ENCODE data around the gene CSF1.
"Not testable (repeated sequence)": the region's sequence is repeated elsewhere in the genome, so short reads cannot be mapped to it uniquely, and the experiment has no call there.

CSF1 gene, protein sequence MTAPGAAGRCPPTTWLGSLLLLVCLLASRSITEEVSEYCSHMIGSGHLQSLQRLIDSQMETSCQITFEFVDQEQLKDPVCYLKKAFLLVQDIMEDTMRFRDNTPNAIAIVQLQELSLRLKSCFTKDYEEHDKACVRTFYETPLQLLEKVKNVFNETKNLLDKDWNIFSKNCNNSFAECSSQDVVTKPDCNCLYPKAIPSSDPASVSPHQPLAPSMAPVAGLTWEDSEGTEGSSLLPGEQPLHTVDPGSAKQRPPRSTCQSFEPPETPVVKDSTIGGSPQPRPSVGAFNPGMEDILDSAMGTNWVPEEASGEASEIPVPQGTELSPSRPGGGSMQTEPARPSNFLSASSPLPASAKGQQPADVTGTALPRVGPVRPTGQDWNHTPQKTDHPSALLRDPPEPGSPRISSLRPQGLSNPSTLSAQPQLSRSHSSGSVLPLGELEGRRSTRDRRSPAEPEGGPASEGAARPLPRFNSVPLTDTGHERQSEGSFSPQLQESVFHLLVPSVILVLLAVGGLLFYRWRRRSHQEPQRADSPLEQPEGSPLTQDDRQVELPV

DNA sequence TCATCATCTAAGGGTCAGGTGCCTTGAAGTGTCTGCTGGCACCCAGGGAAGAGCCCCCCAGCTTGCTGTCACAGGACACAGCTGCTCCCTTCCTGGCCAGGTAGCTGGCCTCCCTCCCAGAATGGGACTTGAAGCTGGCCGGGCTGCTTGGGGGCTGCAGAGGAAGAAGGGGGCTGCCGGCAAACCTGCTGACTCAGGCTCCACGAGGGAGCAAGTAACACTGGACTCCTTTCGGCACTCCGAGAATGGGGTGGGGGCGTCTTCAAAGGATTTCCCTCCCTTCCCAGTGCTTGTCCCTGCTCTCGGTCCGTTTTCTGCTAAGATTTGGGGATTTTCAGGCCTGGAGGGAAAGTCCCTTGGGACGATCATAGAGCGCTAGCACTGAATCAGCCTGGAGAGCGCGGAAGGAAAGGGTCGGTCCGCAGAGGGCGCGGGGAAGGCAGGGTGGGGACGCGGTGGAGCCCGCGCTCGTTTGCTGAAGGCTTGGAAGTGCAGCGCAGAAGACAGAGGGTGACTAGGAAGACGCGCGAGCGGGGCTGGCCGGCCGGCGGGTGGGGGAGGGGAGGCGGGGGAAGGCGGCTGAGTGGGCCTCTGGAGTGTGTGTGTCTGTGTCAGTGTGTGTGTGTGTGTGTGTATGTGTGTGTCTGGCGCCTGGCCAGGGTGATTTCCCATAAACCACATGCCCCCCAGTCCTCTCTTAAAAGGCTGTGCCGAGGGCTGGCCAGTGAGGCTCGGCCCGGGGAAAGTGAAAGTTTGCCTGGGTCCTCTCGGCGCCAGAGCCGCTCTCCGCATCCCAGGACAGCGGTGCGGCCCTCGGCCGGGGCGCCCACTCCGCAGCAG is at the start of gene CSF1:
Gene CSF1, plus strand, starts transcription at position 727 of the 840 bp plus-strand sequence. CDS start 175 bp downstream, outside the sequence.
- DNase-seq (ENCODE audit: low read depth): peak; percentile 64

DNA sequence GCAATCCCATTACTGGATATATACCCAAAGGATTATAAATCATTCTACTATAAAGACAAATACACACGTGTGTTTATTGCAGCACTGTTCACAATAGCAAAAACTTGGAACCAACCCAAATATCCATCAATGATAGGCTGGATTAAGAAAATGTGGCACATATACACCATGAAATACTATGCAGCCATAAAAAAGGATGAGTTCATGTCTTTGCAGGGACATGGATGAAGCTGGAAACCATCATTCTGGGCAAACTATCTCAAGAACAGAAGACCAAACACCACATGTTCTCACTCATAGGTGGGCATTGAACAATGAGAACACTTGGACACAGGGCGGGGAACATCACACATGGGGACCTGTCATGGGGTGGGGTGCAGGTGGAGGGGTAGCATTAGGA is 49.0 kb upstream of the CSF1 start:
- DNase-seq (ENCODE audit: low read depth): not testable (repeated sequence)

DNA sequence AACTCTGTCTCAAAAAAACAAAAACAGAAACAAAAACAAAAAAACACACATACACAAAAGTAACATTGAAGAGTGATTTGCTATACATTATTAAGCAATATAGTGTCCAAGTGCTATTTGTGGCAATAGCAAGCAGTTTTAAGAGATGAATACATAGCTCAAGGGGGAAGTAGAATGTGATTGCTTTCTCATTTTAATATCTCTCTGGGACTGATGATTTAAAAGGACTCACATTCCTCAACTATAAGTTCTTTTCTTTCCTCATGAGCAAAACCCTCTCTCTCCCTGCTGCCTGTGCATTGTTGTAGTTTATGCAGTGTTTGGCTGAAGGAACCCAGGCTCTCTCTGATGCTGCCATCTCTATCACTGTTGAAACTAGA is 47.0 kb upstream of the CSF1 start:
- no peak for DNase-seq (ENCODE audit: low read depth)

DNA sequence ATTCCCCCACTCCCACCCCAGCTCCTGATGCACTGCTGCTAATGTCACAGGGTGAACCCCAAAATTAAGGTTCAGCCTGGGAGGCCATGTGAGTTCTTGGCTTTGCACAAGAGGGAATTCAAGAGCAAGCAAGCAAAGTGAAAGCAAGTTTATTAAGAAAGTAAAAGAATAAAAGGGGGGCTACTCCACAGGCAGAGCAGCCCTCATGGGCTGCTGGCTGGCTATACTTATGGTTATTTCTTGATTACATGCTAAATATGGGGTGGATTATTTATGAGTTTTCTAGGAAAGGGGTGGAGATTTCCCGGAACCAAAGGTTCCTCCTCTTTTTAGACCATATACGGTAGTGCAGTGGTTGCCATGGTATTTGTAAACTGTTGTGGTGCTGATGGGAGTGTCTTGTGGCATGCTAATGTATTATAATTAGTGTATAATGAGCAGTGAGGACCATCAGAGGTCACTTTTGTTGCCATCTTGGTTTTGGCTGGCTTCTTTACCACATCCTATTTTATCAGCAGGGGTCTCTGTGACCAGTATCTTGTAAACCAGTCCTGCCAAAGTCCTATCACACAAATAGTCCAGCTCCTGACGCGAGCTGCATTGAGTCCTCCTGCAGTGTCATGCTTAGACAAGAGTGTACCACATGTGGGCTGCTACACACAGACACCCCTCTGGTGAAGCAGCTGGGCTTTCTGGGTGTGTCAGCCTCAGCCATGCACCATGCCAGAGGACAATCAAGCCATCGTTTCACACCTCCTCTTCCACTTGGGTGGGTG is 46.4 kb upstream of the CSF1 start:
- no peak for DNase-seq (ENCODE audit: low read depth)

DNA sequence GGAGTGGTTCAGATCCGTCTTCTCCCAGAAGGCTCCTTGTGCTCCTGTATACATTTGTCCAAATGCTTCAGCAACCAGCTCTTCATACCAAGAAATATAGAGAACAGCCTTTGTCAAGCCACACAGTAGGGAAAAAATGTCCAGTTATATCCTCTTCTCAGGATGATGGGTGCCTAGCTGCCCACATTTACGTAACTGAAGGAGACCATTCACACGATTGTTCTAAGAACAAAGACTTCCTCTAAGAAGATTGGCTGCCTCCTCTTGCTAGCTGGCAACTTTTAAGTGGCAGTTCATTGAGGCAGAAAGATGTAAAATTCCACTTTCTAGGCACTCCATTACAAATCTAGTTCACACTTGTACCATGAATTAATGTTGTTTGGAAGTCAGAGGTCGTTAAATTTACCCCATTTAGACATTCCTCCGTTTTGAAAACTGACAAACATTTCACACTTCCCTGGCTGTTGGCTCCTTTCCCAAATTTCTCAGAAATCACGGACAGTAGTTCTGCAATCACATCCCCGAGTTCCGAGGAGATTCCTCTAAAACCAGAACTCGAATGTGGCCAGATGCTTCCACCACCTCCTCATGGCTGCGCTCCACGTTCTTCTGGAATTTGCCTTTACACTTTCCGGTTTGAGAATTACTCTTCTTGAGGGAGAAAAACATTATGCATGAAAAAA is 45.6 kb upstream of the CSF1 start:
- DNase-seq (ENCODE audit: low read depth): no peak

DNA sequence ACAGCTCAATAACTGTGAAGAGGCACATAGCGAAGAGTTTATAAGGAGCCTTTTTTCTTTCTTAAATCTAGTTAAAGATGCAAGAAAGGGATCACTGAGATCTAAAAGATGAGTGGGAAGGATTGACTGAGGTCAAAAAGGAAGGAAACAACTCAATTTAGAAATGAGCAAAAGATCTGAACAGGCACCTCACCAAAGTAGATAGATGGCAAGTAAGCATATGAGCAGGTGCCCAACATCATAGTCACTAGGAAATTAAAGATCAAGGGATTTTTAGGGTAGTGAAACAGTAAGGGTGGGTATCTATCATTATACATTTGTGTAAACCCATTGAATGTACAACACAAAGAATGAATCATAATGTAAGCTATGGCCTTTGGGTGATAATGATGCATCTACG is 44.6 kb upstream of the CSF1 start:
- no peak for DNase-seq (ENCODE audit: low read depth)

DNA sequence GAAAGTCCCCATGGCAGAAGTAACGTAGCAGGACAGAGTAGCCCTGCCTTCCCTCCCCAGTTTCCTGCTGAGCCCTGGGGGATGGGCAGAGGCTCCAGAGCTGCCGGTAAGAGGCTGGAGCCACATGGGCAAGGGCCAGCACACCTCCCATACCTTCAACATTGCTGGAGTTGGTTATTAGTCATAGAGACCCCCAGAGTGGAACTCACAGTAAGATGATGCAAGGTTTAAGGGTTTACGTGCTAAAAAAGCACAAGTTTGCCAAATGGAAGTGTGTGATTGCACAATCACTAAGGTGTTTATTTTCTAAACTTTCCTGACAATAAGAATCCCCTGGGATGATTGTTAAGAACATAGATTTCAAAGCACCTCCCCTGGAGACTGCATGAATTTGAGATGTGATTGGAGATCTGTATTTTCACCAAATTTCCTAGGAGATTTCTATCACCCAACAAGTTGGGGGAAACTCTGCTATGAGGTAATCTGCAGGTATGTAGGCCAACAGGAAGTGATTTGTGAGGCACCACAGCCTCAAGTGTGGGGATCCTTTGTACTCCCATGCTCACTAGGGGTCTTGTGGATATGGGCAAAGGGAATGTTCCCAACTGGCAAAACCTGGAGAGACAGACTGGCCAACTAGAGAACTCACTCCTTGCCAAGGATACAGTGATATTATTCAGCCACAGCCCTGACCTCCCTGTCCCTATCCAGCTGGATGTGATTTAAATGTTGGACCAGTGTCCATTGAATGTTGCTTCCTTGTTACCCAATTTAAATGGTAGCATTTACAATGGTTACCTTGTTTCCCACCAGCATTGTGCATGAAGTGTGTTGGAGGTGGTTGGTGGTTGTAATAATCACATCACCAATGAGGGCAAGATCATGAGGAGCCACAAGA is 37.1 kb upstream of the CSF1 start:
- DNase-seq (ENCODE audit: low read depth): no peak

DNA sequence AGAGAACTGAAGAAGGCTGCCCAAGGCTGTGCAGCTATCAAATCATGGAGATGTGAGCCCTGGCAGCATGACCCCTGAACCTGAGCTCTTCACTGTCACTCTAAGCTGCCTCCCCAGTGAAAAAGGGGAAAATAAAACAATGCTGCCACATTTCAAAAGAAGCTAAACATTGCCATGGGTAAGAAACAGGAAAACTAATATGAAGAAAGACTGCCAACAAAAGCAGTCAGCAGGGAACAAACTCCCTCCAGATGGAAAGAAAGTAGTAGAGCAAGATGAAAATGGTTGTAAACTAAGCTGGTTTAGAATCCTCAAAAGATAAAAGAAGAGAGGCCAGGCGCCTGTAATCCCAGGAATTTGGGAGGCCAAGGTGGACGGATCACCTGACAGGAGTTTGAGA is 36.2 kb upstream of the CSF1 start:
- no peak for DNase-seq (ENCODE audit: low read depth)

DNA sequence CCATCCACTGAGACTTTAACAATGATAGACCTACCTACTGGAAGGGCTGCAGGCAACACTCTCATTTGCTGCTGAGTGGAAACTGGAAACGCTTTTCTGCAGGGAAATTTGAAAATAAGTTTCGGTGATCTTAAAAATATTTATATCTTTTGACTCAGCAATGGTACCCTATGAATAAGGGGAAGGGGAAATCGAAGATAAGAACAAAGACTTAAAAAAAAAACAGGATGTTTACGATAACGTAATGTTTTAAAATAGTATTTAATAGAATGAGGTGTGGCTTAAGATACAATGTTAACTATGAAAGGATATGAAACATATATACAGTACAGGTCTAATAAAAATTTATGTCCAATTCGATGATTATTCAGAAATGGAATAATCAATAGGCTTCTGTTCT is 34.8 kb upstream of the CSF1 start:
- DNase-seq (ENCODE audit: low read depth): no peak

DNA sequence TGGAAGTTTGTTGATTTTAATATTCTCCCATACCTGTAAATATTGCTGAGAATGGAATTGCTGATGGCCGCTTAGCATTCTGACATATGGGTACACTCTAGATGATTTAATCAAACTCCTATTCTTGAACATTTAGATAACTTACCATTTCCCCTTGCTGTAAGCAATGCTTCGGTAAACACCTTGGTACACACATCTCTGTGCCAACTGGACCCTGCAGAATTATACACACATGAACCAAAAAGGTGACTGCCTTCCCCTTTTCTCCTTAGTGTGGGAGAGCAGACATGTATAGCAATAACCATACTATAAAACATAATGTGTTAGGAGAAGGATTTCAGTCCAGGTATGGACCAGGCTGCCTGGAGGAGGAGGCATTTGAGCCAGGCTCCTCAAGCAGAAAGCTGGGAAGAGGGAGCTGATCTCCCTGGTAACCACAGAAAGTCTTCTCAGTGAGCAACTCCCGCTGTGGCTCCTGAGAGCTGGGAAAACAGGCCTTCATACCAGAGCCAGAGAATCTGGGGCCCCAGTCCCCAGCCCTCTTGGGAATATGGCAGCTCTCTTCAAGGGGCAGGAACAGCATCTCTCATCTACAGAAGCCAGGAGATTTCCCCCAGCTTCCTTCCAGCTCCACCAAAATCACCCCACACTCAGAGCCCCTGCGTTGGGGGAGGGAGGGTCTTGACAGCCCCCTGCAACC is 33.9 kb upstream of the CSF1 start:
- no peak for DNase-seq (ENCODE audit: low read depth)

DNA sequence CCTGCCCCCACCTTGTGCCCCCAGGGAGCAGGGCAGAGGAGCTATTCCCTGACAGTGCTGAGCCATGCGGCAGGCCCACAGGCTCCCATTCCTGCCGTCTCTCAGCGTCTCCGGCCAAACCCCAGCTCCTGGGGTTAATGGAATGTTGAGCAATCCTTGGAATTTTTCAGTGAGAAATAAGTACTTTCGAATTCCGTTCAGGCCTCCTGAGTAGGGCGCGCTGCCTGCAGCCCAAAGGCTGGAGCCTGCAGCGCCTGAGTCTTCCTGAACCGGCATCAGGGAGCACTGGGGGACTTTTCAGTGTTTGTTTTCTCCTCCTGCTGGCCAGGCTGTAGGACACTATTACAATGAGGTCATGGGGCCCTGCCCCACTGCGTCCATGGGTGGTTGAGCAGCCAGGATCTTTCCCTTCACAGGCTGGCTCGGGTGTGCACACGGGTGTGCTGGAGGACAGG is 33.3 kb upstream of the CSF1 start:
- DNase-seq (ENCODE audit: low read depth): no peak

DNA sequence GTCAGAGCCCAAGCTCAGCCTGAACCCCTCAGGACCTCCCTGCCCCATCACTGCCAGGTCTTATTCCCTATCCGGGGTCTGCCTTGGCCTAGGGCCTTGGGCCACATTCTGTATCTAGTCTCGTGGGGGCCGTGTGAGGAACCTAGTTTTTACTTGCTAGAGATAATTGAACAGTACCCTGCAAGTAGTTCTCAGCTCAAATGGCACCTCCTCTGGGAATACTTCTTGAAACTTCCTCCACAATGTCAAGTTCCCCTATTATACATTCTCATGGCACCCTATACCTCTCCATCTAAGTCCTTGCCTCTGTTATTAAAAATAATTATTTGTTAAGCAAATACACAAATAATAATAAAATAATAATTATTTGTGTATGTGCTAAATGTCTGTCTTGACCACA is 32.9 kb upstream of the CSF1 start:
- no peak for DNase-seq (ENCODE audit: low read depth)

DNA sequence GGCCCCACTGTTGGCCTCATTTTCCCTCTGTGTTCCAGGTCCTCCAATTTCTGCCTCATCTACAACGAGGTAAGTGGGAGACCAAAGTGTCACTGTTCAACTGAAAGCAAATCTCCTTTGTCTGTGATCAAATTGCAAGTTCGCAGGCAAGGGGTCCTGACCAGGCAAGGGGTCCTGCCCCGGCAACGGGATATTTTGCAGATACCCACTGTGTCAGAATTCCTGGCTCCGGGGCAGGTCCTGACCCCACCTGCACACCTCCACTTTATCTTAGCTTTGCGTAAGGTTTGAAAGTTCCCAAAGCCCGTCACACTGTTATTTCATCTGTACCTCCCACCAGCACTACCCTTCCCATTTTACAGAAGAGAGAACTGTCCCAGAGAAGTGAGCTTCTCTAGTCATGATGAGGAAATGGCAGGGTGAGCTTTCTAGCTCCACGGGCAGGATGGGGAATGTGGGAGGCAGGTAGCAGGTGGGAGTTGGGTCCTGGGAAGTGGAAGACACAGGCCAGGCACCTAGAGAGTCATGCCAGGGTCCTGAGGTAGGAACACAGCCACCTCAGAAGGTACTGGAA is 32.0 kb upstream of the CSF1 start:
- no peak for DNase-seq (ENCODE audit: low read depth)

DNA sequence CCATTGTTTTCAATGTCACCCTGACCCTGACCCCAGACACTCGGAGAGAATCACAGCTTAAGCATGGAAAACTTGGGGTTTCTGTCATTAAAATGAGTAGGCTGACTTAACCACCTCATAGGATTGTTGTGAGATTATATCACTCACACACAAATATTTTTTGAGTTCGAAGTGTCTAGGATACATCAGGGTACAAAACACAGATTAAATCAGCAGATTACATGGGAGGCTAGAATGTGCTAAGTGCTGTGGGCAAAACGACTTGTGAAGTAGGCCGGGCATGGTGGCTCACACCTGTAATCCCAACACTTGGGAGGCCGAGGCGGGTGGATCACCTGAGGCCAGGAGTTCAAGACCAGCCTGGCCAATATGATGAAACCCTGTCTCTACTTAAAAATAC is 31.3 kb upstream of the CSF1 start:
- DNase-seq (ENCODE audit: low read depth): not testable (repeated sequence)

DNA sequence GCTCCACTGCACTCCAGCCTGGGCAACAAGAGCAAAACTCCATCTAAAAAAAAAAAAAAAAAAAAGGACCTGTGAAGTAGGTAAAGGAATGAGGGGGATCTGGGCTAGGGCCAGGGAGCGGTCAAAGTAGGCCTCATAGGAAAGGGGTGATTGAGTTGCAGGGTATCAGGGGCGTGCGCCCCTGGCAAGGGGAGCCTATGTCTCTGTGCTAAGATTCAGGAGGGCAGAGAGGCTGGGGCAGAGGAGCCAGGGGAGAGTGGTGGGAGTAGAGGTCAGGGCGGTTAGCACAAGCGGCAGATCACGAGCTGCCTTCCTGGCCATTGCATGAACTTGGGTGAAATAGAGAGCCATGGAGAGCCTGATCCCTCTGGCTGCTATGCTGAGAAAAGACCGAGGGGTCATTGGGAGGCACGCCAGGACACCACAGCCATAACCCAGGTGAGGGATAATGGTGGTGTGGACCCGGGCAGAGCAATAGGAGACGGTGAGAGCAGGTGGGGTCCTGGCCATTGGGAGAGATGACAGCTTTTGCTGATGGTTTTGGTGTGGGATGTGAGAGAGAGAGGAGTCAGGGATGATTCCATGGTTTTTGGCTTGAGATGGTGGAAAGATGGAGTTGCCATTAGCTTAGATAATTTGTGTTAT is 30.6 kb upstream of the CSF1 start:
- DNase-seq (ENCODE audit: low read depth): no peak

DNA sequence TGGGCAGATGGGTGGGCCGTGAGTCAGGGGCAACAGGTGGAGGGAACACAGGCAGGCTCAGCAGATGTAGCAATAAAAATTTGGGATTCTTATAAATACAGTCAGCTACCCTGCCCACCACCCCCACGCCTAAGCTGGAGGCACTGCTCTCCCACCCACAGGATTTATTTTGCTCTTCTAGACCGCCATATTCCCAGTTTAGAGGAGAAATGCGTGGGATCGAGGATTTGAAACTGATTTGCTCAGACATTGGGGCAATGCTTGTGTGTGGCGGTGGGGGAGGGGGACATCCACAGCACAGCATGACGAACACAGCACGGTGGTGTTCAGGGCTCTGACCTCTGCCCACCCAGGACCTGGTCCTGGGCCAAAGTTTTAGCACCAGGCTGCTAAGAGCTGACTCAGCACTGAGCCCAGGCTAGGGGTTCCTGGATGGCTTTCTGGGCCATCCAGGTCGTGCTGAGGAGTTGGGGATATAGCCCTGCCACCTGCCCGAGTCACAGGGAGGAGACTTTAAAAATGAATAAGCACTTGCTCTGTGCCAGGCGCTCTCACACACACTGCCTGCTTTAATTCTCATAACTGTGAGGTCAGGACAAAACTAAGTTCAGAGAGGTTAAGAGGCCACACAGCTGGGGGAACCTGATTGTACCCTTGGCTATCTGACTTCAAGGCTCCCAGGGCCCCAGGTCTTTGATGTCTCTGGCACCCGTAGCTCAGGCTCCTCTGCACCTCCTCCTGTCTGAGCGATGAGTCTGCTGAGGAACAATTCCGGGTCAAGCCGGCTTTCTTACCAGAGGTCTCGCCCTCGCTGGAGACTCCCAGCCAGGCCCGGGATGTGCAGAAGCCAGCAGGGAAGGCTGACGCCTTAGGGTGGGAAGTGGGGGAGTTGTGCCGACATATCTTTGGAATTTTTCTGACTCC is 29.4 kb upstream of the CSF1 start:
- DNase-seq (ENCODE audit: low read depth): no peak

DNA sequence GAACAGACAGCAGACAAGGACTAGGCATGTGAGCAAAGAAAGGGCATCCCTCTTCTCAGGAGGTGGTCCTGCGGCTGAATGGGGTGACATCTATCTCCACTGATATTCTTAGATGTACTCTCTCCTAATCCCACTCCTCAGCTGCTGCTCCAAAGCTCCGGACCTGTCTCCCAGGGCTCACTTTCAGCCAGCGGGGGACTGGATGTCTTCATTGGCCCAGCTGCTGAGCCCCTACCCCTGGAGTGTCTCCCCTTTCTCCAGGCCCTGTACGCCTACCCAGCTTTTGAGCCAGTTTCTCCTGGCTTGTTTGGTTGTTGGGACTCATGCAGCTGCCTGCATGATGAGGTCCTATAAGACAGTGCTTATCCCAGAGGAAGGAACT is 28.8 kb upstream of the CSF1 start:
- DNase-seq (ENCODE audit: low read depth): no peak

Measured in activated T-cell treated with anti-CD3 and anti-CD28 coated beads for 24 hours (primary cell).